Peyer's patch (tissue), 4 donors: ENCODE data around the gene CACNA2D1.

Experiments used
- POLR2A ChIP-seq, 2 donors: fragments of 450-650 bp; IDR thresholded peaks; one replicate each; pipeline ENCODE4 v1.5.1; 2017; ENCODE audit warnings: antibody characterized with exemption in 2 of 2, mild to moderate bottlenecking in 2 of 2, moderate library complexity in 2 of 2
- TF ChIP-seq, protein P1 (sequence below), 6 experiments: fragments of 450-650 bp in 4 of 6; fragments of 200-600 bp in 2 of 6; sonication (generic) in 1 of 6; IDR thresholded peaks; one replicate each; pipeline ENCODE4 v1.5.1; 2017 to 2019; ENCODE audit warnings: antibody characterized with exemption in 6 of 6, mild to moderate bottlenecking in 3 of 6, moderate library complexity in 1 of 6

DNA sequence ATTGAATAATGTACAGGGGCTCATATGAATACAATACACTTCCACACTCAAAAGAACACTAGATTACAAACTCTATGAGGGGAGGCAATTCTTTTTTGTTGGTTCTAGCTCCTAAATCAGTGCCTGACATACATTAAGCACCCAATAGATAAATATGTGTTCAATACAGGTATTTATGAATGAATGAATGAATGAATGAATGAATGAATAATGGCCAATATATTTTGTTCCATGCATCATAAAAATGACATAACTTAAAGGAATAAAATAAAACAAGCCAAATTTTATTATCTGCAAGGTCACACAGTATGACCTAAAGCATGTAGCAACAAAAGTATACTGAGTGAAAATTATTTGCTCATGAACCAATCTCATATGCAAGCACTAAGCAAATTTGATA, 168.9 kb downstream of the CACNA2D1 start:
- TF ChIP-seq, protein P1, sequence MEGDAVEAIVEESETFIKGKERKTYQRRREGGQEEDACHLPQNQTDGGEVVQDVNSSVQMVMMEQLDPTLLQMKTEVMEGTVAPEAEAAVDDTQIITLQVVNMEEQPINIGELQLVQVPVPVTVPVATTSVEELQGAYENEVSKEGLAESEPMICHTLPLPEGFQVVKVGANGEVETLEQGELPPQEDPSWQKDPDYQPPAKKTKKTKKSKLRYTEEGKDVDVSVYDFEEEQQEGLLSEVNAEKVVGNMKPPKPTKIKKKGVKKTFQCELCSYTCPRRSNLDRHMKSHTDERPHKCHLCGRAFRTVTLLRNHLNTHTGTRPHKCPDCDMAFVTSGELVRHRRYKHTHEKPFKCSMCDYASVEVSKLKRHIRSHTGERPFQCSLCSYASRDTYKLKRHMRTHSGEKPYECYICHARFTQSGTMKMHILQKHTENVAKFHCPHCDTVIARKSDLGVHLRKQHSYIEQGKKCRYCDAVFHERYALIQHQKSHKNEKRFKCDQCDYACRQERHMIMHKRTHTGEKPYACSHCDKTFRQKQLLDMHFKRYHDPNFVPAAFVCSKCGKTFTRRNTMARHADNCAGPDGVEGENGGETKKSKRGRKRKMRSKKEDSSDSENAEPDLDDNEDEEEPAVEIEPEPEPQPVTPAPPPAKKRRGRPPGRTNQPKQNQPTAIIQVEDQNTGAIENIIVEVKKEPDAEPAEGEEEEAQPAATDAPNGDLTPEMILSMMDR (IDR thresholded peaks at IDR 0.05), result no peak
- TF ChIP-seq POLR2A (IDR thresholded peaks at IDR 0.05), result no peak
